Neural progenitor cell (in vitro differentiated cells): ENCODE results near the gene FADS2.

Source experiments
- EZH2phosphoT487 ChIP-seq: fragments of 200-600 bp; sonication (generic); IDR thresholded peaks from 2 replicates; pipeline ENCODE4 v1.6.1; 2017; ENCODE audit warnings: antibody characterized with exemption
- TF ChIP-seq, protein P1 (sequence below): fragments of 200-600 bp; sonication (generic); IDR thresholded peaks from 2 replicates; pipeline ENCODE4 v1.5.1; 2017; ENCODE audit warnings: antibody characterized with exemption, mild to moderate bottlenecking

DNA sequence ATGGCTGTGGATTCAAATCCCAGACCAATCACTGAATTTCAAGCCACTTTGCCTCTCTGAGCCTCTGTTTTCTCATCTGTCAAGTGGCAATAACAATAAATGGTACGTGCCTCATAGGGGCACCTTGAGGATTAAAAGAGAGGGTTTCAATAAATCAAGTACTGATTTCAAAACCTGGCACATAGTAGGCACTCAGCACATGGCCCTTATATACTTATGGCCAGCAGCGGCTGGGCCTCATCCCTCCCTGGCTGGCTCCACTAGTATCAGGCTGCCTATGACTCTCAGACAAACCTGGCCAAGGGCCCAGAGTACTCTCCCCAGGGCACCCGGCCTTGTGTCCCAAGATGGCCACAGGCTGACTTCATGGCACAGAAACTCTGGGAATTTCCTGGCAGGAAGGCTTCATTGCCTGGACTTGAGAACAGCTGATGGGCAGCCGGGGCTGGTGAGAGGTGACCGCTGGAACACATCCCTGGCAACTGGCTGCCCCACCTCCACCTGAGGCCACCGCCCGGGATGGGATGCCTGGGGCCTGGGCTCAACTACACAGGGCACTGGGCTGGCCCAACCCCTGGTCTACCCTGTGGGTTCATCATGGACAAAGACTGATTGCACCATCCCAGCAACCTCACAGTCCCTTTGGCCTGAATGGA, 59.9 kb downstream of the FADS2 start:
- TF ChIP-seq, protein P1, sequence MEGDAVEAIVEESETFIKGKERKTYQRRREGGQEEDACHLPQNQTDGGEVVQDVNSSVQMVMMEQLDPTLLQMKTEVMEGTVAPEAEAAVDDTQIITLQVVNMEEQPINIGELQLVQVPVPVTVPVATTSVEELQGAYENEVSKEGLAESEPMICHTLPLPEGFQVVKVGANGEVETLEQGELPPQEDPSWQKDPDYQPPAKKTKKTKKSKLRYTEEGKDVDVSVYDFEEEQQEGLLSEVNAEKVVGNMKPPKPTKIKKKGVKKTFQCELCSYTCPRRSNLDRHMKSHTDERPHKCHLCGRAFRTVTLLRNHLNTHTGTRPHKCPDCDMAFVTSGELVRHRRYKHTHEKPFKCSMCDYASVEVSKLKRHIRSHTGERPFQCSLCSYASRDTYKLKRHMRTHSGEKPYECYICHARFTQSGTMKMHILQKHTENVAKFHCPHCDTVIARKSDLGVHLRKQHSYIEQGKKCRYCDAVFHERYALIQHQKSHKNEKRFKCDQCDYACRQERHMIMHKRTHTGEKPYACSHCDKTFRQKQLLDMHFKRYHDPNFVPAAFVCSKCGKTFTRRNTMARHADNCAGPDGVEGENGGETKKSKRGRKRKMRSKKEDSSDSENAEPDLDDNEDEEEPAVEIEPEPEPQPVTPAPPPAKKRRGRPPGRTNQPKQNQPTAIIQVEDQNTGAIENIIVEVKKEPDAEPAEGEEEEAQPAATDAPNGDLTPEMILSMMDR = no peak
- no peak for TF ChIP-seq EZH2phosphoT487
